HepG2 (cell line): Measurements from ENCODE around the gene IMPG2. TPM values are rescaled to one million over a fixed set of nuclear protein-coding genes. Genes with fewer than 3 reads are reported as not detected.

Source experiments
- ATAC-seq: fragments of 200-7000 bp; cut with Tn5 transposase; 3 replicates; pipeline ENCODE4 v1.9.1; 2020; ENCODE audit warnings: mild to moderate bottlenecking, moderate library complexity
- BruUV-seq: library from RNA; stranded (reverse); fragments of 400-500 nt; replicated peaks from 2 replicates; lab custom pipeline; 2021; lab: Mats Ljungman, UMichigan
- CTCF ChIA-PET: fragments of 300-600 bp; formaldehyde crosslinking; extraction: SDS; loops from one replicate; lab custom pipeline; 2021; ENCODE audit warnings: low total read pairs, inconsistent platforms, low intra/inter-chr PET ratio; lab: Yijun Ruan, JAX
- POLR2A ChIA-PET: fragments of 350-600 bp; sonication (Branson Sonifier 250); formaldehyde crosslinking; loops from one replicate; lab custom pipeline; 2020; ENCODE audit warnings: antibody characterized with exemption, inconsistent platforms; lab: Yijun Ruan, JAX
- DNase-seq: peaks from one replicate; pipeline ENCODE4 v3.0.0-alpha.2; 2015; ENCODE audit warnings: low spot score
- FAIRE-seq: peaks from 3 replicates; lab custom pipeline; 2011; peaks lifted over from hg19 to GRCh38; lab: Jason Lieb, UNC
- H2AFZ ChIP-seq: one replicate; pipeline ENCODE4 v1.6.1; 2011; ENCODE audit warnings: low read length, inconsistent platforms
- H3K27ac ChIP-seq: fragments of 300-600 bp; 3 replicates; pipeline ENCODE4 v1.8.0; 2011; ENCODE audit warnings: mixed run types, mild to moderate bottlenecking, mixed read lengths, low read length, inconsistent platforms; ENCODE audit not compliant: insufficient read depth; ENCODE audit errors: extremely low read length
- H3K27me3 ChIP-seq, 2 experiments: fragments of 200-600 bp in 1 of 2; 2 replicates in 1 of 2; 3 replicates in 1 of 2; pipeline versions ENCODE4 v1.6.0 to v1.8.0; 2011; ENCODE audit warnings: low read length in 2 of 2, mild to moderate bottlenecking in 2 of 2, moderate library complexity in 2 of 2, inconsistent platforms in 1 of 2; ENCODE audit not compliant: insufficient read depth in 2 of 2, control insufficient read depth in 1 of 2
- H3K36me3 ChIP-seq, 2 experiments: fragments of 200-600 bp in 1 of 2; replicated peaks in 1 of 2; 2 replicates in 1 of 2; 3 replicates in 1 of 2; pipeline versions ENCODE4 v1.5.1 to v1.8.0; 2011; ENCODE audit warnings: low read length in 2 of 2, inconsistent platforms in 1 of 2; ENCODE audit not compliant: insufficient read depth in 2 of 2, control insufficient read depth in 1 of 2
- H3K4me1 ChIP-seq: 2 replicates; pipeline ENCODE4 v1.5.1; 2012; ENCODE audit warnings: low read length, inconsistent platforms; ENCODE audit not compliant: insufficient read depth
- H3K4me2 ChIP-seq: 2 replicates; pipeline ENCODE4 v1.6.0; 2011; ENCODE audit warnings: low read depth, low read length, inconsistent platforms
- H3K4me3 ChIP-seq, 3 experiments: fragments of 200-600 bp in 1 of 3; sonication (generic), shearing (Covaris generic) in 1 of 3; replicated peaks in 1 of 3; 2 replicates each; pipeline ENCODE4 v1.5.1; 2011 to 2016; ENCODE audit warnings: low read length in 3 of 3, inconsistent platforms in 2 of 3, low read depth in 2 of 3, mild to moderate bottlenecking in 2 of 3, control low read depth in 1 of 3, mixed read lengths in 1 of 3; ENCODE audit not compliant: insufficient read depth in 1 of 3
- H3K79me2 ChIP-seq: one replicate; pipeline ENCODE4 v1.6.1; 2011; ENCODE audit warnings: low read length, inconsistent platforms; ENCODE audit not compliant: insufficient read depth
- H3K9ac ChIP-seq: 2 replicates; pipeline ENCODE4 v1.6.0; 2011; ENCODE audit warnings: mild to moderate bottlenecking, low read depth, low read length, inconsistent platforms; ENCODE audit not compliant: insufficient read depth
- H3K9me3 ChIP-seq: 2 replicates; pipeline ENCODE4 v1.5.1; 2012; ENCODE audit warnings: mild to moderate bottlenecking, low read length
- H4K20me1 ChIP-seq: 2 replicates; pipeline ENCODE4 v1.6.0; 2011; ENCODE audit warnings: inconsistent platforms, mild to moderate bottlenecking, low read length, moderate library complexity; ENCODE audit not compliant: insufficient read depth
- ATF7 ChIP-seq, 2 experiments: fragments of 450-650 bp in 1 of 2; sonication (generic) in 1 of 2; formaldehyde crosslinking in 1 of 2; IDR thresholded peaks; 2 replicates each; pipeline versions ENCODE4 v1.4.0 to v1.6.1; 2016 to 2020; ENCODE audit warnings: antibody characterized with exemption in 1 of 2, mild to moderate bottlenecking in 1 of 2, missing genetic modification reagents in 1 of 2
- DR1 ChIP-seq: sonication (generic); formaldehyde crosslinking; IDR thresholded peaks from 2 replicates; pipeline ENCODE4 v1.8.0; 2021; ENCODE audit warnings: mild to moderate bottlenecking, missing genetic modification reagents, inconsistent platforms
- HCFC1 ChIP-seq: fragments of 150-350 bp; IDR thresholded peaks from 2 replicates; pipeline ENCODE4 v1.6.1; 2014; ENCODE audit warnings: low read depth, low read length
- HNRNPK ChIP-seq: fragments of 200-400 bp; formaldehyde crosslinking; IDR thresholded peaks from 2 replicates; pipeline ENCODE4 v1.6.1; 2018; ENCODE audit warnings: low read length, low read depth, moderate library complexity, mild to moderate bottlenecking; ENCODE audit not compliant: poor library complexity, severe bottlenecking
- PCBP2 ChIP-seq: fragments of 200-400 bp; formaldehyde crosslinking; optimal IDR thresholded peaks from 2 replicates; pipeline ENCODE3; 2018; ENCODE audit warnings: low read length, low read depth; ENCODE audit not compliant: poor library complexity, severe bottlenecking
- SP2 ChIP-seq: sonication (generic); formaldehyde crosslinking; IDR thresholded peaks from 2 replicates; pipeline ENCODE4 v1.5.1; 2020; ENCODE audit warnings: mild to moderate bottlenecking, missing genetic modification reagents
- YEATS4 ChIP-seq: sonication (generic); formaldehyde crosslinking; IDR thresholded peaks from 2 replicates; pipeline ENCODE4 v1.4.0; 2020; ENCODE audit warnings: missing genetic modification reagents, borderline replicate concordance
- ZNF207 ChIP-seq: fragments of 450-650 bp; IDR thresholded peaks from 2 replicates; pipeline ENCODE4 v1.6.1; 2016; ENCODE audit warnings: antibody characterized with exemption, borderline replicate concordance
- ZNF282 ChIP-seq: fragments of 450-650 bp; IDR thresholded peaks from 2 replicates; pipeline ENCODE4 v1.6.1; 2018; ENCODE audit not compliant: partially characterized antibody
- ZNF772 ChIP-seq: sonication (generic); formaldehyde crosslinking; IDR thresholded peaks from 2 replicates; pipeline ENCODE4 v1.5.0; 2020; ENCODE audit warnings: mild to moderate bottlenecking, missing genetic modification reagents
- WGBS: methylation state at CpG from one replicate; pipeline ENCODE4 v1.1.6; 2017; ENCODE audit warnings: low lambda C conversion rate; 5-methylcytosine and 5-hydroxymethylcytosine counted together
- in situ Hi-C: cut with HindIII; loops from 2 replicates; pipeline ENCODE4 v1.10.0; 2017; ENCODE audit warnings: low pct_unique_long_range_greater_than_20kb; ENCODE audit not compliant: extremely low pct_ligation_motif_present
- intact Hi-C: fragments of 100-400 bp; cut with micrococcal nuclease; formaldehyde crosslinking; loops from one replicate; pipeline ENCODE4 v1.10.0; 2022; ENCODE audit not compliant: unreplicated experiment
- polyA plus RNA-seq, 8 experiments: library from polyadenylated mRNA; depleted of rRNA in 3 of 8; stranded (reverse) in 7 of 8; unstranded in 1 of 8; fragments of >200 nt; fragmentation: Illumina TruSeq in 4 of 8; extraction: Trizol in 4 of 8; gene quantifications; 2 replicates each; pipeline versions ENCODE4 v1.2.1 to v1.2.3, GENCODE V29; 2011 to 2016; ENCODE audit warnings: low read depth in 4 of 8, missing spikeins in 1 of 8, mixed read lengths in 1 of 8; ENCODE audit not compliant: insufficient read depth in 1 of 8
- total RNA-seq, 5 experiments: library from RNA; depleted of rRNA; stranded (reverse); fragments of >200 nt; fragmentation: Illumina TruSeq; extraction: Trizol; gene quantifications; 2 replicates each; pipeline ENCODE4 v1.2.3, GENCODE V29; 2016; ENCODE audit warnings: low read depth in 1 of 5
- TF ChIP-seq, protein P1 (sequence below): sonication (generic); formaldehyde crosslinking; IDR thresholded peaks from 2 replicates; pipeline ENCODE4 v1.8.0; 2022; ENCODE audit warnings: missing genetic modification reagents, mild to moderate bottlenecking, moderate library complexity, borderline replicate concordance

The IMPG2 gene
- total and polyA plus RNA-seq, 2 of the 13 experiments (the other 11 are each of a cell fraction or from before 2014, with no cell fraction given) = 0.02 to 0.03 TPM

DNA sequence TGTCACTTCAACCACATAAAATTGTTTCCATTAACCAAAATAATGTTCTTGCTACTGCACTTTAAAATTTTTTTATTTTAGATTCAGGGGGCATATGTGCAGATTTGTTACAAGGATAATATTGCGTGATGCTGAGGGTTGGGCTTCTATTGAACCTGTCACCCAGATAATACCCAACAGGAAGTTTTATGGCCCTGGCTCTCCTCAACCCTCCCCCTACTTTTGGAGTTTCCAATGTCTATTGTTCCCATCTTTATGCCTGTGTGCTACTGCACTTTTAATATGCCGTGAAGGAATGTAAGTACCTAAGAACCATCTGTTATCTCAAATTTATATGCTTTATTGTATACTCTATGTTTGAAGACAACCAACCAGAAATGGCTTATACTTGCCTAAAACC is 42.0 kb upstream of the IMPG2 start:
- FAIRE-seq (no peak), ATAC-seq (no peak), DNase-seq (no peak)
- H3K9ac ChIP-seq = no peak overlapping the region
- H2AFZ ChIP-seq = no peak overlapping the region
- no peak overlapping the region for H3K4me3 ChIP-seq
- no peaks in the 10 kb centered on the region for H3K9me3 ChIP-seq
- BruUV-seq = no TSS peak
- POLR2A ChIA-PET = no interaction called here
- in situ Hi-C loops (no loop called here), intact Hi-C loops (no loop called here)
- no peak overlapping the region for H3K4me2 ChIP-seq
- TF ChIP-seq ZNF207 (no peak), ZNF772 (CRISPR knock-in tag) (no peak), DR1 (CRISPR knock-in tag) (no peak), YEATS4 (no peak), ZNF282 (no peak), ATF7 (IDR thresholded peaks at IDR 0.05) (no peak), ATF7 (CRISPR knock-in tag; IDR thresholded peaks at IDR 0.05) (no peak), HCFC1 (no peak), HNRNPK (no peak), SP2 (no peak), PCBP2 (no peak)
- TF ChIP-seq, protein P1, sequence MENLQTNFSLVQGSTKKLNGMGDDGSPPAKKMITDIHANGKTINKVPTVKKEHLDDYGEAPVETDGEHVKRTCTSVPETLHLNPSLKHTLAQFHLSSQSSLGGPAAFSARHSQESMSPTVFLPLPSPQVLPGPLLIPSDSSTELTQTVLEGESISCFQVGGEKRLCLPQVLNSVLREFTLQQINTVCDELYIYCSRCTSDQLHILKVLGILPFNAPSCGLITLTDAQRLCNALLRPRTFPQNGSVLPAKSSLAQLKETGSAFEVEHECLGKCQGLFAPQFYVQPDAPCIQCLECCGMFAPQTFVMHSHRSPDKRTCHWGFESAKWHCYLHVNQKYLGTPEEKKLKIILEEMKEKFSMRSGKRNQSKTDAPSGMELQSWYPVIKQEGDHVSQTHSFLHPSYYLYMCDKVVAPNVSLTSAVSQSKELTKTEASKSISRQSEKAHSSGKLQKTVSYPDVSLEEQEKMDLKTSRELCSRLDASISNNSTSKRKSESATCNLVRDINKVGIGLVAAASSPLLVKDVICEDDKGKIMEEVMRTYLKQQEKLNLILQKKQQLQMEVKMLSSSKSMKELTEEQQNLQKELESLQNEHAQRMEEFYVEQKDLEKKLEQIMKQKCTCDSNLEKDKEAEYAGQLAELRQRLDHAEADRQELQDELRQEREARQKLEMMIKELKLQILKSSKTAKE (CRISPR knock-in tag) = no peak
- no peaks in the 10 kb centered on the region for H3K4me1 ChIP-seq
- no peaks in the 10 kb centered on the region for H3K79me2 ChIP-seq
- CTCF ChIA-PET = no interaction called here
- WGBS = 92% methylated on average over 2 of the region's 2 CpGs
- no peaks in the 10 kb centered on the region; the same call in 1 of the 2 replicates for H4K20me1 ChIP-seq
- H3K27me3 ChIP-seq = no peaks in the 10 kb centered on the region
- 0 out of 5 replicates have a peak, but pooled peaks cover 0 to 2% of the 10 kb centered on the region in 2 experiments for H3K36me3 ChIP-seq
- H3K27ac ChIP-seq = no peak overlapping the region
